PFSK-1 (cell line): ENCODE results near the gene IGSF21.

Experiments used
- POLR2AphosphoS5 ChIP-seq: IDR thresholded peaks from 2 replicates; pipeline ENCODE4 v1.6.1; 2012; ENCODE audit warnings: low read depth, mild to moderate bottlenecking, control low read depth, low read length, moderate library complexity
- TF ChIP-seq, protein P1 (sequence below), 2 experiments: IDR thresholded peaks; 2 replicates each; pipeline versions ENCODE4 v1.6.1 to v1.8.0; 2011 to 2012; ENCODE audit warnings: low read depth in 2 of 2, low read length in 2 of 2, control low read depth in 1 of 2, inconsistent platforms in 1 of 2, mild to moderate bottlenecking in 1 of 2, moderate library complexity in 1 of 2; ENCODE audit not compliant: insufficient read depth in 1 of 2

DNA sequence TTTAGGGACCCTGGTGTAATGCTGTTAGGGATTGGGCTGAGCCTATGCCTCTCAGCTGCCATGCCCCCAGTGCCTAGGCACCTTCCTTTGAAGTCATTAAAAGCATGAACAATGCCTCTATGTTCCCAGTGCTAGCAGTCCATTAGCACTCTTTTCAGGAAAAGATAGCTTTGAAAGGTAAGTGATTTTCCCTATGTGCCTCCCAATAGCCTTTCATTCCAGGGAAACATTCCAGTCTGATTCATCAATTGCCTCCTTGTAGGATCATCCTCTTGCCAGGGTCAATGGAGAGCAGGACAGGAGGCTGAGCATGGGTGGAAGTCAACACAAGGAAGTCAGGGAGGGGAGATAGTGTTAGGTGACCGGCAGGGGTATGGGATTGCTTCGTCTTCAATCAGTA lies 8.6 kb upstream of the IGSF21 start:
- no peak for TF ChIP-seq POLR2AphosphoS5
- TF ChIP-seq, protein P1, sequence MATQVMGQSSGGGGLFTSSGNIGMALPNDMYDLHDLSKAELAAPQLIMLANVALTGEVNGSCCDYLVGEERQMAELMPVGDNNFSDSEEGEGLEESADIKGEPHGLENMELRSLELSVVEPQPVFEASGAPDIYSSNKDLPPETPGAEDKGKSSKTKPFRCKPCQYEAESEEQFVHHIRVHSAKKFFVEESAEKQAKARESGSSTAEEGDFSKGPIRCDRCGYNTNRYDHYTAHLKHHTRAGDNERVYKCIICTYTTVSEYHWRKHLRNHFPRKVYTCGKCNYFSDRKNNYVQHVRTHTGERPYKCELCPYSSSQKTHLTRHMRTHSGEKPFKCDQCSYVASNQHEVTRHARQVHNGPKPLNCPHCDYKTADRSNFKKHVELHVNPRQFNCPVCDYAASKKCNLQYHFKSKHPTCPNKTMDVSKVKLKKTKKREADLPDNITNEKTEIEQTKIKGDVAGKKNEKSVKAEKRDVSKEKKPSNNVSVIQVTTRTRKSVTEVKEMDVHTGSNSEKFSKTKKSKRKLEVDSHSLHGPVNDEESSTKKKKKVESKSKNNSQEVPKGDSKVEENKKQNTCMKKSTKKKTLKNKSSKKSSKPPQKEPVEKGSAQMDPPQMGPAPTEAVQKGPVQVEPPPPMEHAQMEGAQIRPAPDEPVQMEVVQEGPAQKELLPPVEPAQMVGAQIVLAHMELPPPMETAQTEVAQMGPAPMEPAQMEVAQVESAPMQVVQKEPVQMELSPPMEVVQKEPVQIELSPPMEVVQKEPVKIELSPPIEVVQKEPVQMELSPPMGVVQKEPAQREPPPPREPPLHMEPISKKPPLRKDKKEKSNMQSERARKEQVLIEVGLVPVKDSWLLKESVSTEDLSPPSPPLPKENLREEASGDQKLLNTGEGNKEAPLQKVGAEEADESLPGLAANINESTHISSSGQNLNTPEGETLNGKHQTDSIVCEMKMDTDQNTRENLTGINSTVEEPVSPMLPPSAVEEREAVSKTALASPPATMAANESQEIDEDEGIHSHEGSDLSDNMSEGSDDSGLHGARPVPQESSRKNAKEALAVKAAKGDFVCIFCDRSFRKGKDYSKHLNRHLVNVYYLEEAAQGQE (IDR thresholded peaks at IDR 0.05; ENCODE audit: insufficient read depth in 1 of 2, low read depth in 2 of 2, low read length in 2 of 2) = no peak
